Glutamatergic neuron (in vitro differentiated cells): Measurements from ENCODE around the gene PCGF6. TPM values are rescaled to one million over a fixed set of nuclear protein-coding genes. Genes with fewer than 3 reads are reported as not detected.

Experiments
- DNase-seq: peaks from one replicate; pipeline ENCODE4 v3.0.0; 2022
- H3K27ac Mint-ChIP-seq: one replicate; pipeline ENCODE4 v1.8.0; 2020; ENCODE audit warnings: mild to moderate bottlenecking, mixed read lengths, inconsistent platforms; ENCODE audit not compliant: unreplicated experiment
- H3K27me3 Mint-ChIP-seq: one replicate; pipeline ENCODE4 v1.8.0; 2020; ENCODE audit warnings: mild to moderate bottlenecking, moderate library complexity, mixed read lengths, inconsistent platforms; ENCODE audit not compliant: unreplicated experiment
- H3K36me3 Mint-ChIP-seq: one replicate; pipeline ENCODE4 v1.8.0; 2020; ENCODE audit warnings: mild to moderate bottlenecking, mixed read lengths, inconsistent platforms; ENCODE audit not compliant: unreplicated experiment
- H3K4me1 Mint-ChIP-seq: one replicate; pipeline ENCODE4 v1.8.0; 2020; ENCODE audit warnings: mild to moderate bottlenecking, low read depth, mixed read lengths, inconsistent platforms; ENCODE audit not compliant: unreplicated experiment
- H3K4me3 Mint-ChIP-seq: one replicate; pipeline ENCODE4 v1.8.0; 2020; ENCODE audit warnings: mild to moderate bottlenecking, mixed read lengths, inconsistent platforms; ENCODE audit not compliant: unreplicated experiment
- H3K9me3 Mint-ChIP-seq: one replicate; pipeline ENCODE4 v1.8.0; 2020; ENCODE audit warnings: mild to moderate bottlenecking, moderate library complexity, mixed read lengths, inconsistent platforms; ENCODE audit not compliant: unreplicated experiment
- total RNA-seq: library from RNA; stranded (reverse); fragmentation: NEBNext Ultra II Directional; extraction: Animal tissue kit (Norgen Biotek cat#: 25700); gene quantifications from one replicate; pipeline ENCODE4 v1.2.1, GENCODE V29; 2021; ENCODE audit not compliant: unreplicated experiment
- TF ChIP-seq, protein P1 (sequence below): fragments of 200-600 bp; sonication (generic); IDR thresholded peaks from one replicate; pipeline ENCODE4 v1.5.0; 2021; ENCODE audit not compliant: partially characterized antibody, unreplicated experiment

Gene PCGF6
- total RNA-seq, 1 donor from 2014 or later = 7.4 TPM

DNA sequence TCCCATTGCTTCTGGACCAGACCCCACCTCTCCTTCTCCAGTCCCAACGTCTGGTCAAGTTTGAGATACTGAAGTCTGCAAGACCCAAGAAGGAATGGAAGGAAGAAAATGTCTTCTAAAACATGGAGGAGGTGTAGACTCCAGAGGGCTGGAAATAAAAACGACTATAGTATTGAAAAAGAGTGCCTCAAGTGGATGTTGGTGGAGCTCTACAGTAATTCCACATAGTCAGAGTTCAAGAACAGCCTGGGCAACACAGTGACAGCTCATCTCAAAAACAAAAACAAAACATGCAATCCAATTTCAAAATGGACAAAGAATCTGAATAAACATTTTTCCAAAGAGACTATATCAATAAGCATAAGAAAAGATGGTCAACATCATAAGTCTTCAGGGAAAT lies 2.3 kb upstream of the PCGF6 start:
- H3K9me3 Mint-ChIP-seq = peaks cover 5% of the 10 kb centered on the region
- DNase-seq = no peak
- no peaks in the 10 kb centered on the region for H3K36me3 Mint-ChIP-seq
- H3K27me3 Mint-ChIP-seq = no peaks in the 10 kb centered on the region
- TF ChIP-seq, protein P1, sequence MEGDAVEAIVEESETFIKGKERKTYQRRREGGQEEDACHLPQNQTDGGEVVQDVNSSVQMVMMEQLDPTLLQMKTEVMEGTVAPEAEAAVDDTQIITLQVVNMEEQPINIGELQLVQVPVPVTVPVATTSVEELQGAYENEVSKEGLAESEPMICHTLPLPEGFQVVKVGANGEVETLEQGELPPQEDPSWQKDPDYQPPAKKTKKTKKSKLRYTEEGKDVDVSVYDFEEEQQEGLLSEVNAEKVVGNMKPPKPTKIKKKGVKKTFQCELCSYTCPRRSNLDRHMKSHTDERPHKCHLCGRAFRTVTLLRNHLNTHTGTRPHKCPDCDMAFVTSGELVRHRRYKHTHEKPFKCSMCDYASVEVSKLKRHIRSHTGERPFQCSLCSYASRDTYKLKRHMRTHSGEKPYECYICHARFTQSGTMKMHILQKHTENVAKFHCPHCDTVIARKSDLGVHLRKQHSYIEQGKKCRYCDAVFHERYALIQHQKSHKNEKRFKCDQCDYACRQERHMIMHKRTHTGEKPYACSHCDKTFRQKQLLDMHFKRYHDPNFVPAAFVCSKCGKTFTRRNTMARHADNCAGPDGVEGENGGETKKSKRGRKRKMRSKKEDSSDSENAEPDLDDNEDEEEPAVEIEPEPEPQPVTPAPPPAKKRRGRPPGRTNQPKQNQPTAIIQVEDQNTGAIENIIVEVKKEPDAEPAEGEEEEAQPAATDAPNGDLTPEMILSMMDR = no peak
- no peak overlapping the region for H3K27ac Mint-ChIP-seq
- H3K4me1 Mint-ChIP-seq = peaks cover 2% of the 10 kb centered on the region
- no peak overlapping the region for H3K4me3 Mint-ChIP-seq

GRCh38 chr10:103350175-103350516 lies 794 bp downstream of the PCGF6 start:
- peaks cover 2% of the 10 kb centered on the region for H3K4me1 Mint-ChIP-seq
- H3K27ac Mint-ChIP-seq = peak overlapping the region; percentile 79
- no peaks in the 10 kb centered on the region for H3K36me3 Mint-ChIP-seq
- TF ChIP-seq, protein P1 = no peak
- no peaks in the 10 kb centered on the region for H3K27me3 Mint-ChIP-seq
- peaks cover 5% of the 10 kb centered on the region for H3K9me3 Mint-ChIP-seq
- H3K4me3 Mint-ChIP-seq = peak overlapping the region; percentile 83
- peak; percentile 19 for DNase-seq

- no peak for DNase-seq
- Mint-ChIP-seq H3K9me3 (no peaks in the 10 kb centered on the region), H3K36me3 (no peaks in the 10 kb centered on the region), H3K27ac (no peak overlapping the region), H3K27me3 (no peaks in the 10 kb centered on the region), H3K4me3 (no peak overlapping the region), H3K4me1 (no peaks in the 10 kb centered on the region)
- TF ChIP-seq, protein P1 = no peak
These were observed 14.6 kb downstream of the PCGF6 start for GRCh38 chr10:103336370-103336769.

- H3K27ac Mint-ChIP-seq = no peak overlapping the region
- H3K36me3 Mint-ChIP-seq = no peaks in the 10 kb centered on the region
- no peaks in the 10 kb centered on the region for H3K4me1 Mint-ChIP-seq
- no peaks in the 10 kb centered on the region for H3K27me3 Mint-ChIP-seq
- H3K9me3 Mint-ChIP-seq = peaks cover 1% of the 10 kb centered on the region
- no peak overlapping the region for H3K4me3 Mint-ChIP-seq
- DNase-seq = no peak
- TF ChIP-seq, protein P1 = no peak
These were observed 16.4 kb downstream of the PCGF6 start for GRCh38 chr10:103334567-103334966.

GRCh38 chr10:103333934-103334520 lies 16.9 kb downstream of the PCGF6 start:
- Mint-ChIP-seq H3K36me3 (no peaks in the 10 kb centered on the region), H3K4me1 (no peaks in the 10 kb centered on the region), H3K27ac (no peak overlapping the region), H3K4me3 (no peak overlapping the region), H3K27me3 (no peaks in the 10 kb centered on the region), H3K9me3 (peaks cover 1% of the 10 kb centered on the region)
- TF ChIP-seq, protein P1 = peak; percentile 78
- DNase-seq = no peak
